ENCODE data around the gene QRICH2. TPM values are rescaled to one million over a fixed set of nuclear protein-coding genes. Genes with fewer than 3 reads are reported as not detected.
"Not testable (repeated sequence)": the region's sequence is repeated elsewhere in the genome, so short reads cannot be mapped to it uniquely, and the experiment has no call there.

The QRICH2 gene, protein sequence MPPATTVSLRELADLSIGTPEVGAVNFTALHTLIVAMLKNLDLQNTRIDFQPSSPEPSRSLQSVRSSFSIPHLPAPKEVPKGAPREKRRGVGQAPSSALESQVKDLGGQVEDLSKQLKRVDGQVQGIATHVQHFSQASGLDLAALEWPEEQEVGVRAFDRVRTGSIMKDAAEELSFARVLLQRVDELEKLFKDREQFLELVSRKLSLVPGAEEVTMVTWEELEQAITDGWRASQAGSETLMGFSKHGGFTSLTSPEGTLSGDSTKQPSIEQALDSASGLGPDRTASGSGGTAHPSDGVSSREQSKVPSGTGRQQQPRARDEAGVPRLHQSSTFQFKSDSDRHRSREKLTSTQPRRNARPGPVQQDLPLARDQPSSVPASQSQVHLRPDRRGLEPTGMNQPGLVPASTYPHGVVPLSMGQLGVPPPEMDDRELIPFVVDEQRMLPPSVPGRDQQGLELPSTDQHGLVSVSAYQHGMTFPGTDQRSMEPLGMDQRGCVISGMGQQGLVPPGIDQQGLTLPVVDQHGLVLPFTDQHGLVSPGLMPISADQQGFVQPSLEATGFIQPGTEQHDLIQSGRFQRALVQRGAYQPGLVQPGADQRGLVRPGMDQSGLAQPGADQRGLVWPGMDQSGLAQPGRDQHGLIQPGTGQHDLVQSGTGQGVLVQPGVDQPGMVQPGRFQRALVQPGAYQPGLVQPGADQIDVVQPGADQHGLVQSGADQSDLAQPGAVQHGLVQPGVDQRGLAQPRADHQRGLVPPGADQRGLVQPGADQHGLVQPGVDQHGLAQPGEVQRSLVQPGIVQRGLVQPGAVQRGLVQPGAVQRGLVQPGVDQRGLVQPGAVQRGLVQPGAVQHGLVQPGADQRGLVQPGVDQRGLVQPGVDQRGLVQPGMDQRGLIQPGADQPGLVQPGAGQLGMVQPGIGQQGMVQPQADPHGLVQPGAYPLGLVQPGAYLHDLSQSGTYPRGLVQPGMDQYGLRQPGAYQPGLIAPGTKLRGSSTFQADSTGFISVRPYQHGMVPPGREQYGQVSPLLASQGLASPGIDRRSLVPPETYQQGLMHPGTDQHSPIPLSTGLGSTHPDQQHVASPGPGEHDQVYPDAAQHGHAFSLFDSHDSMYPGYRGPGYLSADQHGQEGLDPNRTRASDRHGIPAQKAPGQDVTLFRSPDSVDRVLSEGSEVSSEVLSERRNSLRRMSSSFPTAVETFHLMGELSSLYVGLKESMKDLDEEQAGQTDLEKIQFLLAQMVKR (N-terminal part only)
- total RNA-seq (2014; rRNA removed; shearing (Covaris generic)): 2.1 and 2.8 TPM in 2 replicates

DNA sequence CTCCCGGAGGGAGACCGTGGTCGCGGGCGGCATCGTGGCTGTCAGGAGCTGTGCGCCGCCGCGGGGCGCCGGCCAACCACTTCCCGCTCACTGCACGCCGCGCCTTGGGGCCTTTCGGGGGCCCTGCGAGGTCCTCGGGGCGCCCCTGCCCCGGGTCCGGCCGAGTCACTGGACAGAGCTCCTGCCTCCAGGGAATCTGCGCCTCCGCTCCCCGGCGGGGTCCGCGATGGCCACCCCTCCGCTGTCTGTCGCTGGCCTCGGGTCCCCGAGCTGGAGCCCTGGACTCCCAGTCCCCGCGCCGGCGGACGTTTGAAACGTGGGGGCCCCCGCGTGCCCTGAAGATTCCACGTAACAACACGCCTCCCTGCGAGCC is at the start of gene QRICH2:
Gene QRICH2 (minus strand): TSS at position 311 of the 373 bp plus-strand sequence. CDS start 278 bp downstream, at position 33.
- no peak for DNase-seq (ENCODE audit: low spot score)

DNA sequence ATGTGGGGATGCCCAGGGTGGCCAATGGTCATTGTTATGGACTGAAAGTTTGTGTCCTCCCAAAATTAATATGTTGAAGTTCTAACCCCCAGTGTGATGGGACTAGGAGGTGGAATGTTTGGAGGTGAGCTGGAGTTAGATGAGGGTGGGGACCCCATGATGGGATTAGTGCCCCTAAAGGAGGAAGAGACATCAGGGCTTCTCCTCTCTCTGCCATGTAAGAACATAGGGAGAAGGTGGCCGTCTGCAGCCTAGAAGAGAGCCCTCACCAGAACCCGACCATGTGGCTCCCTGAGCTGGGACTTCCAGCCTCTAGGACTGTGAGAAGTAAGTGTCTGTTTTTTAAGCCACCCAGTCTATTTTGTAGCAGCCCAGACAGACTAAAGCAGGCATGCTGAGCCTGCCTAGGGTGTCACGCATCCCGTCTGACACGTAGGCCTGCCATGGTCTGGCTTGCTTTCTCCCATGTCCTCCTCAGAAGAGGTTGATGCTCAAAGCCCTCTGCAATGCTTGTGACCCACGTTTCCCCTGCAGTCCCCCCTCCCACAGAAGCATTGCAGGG is 49.6 kb upstream of the QRICH2 start:
- DNase-seq (ENCODE audit: low spot score): no peak

DNA sequence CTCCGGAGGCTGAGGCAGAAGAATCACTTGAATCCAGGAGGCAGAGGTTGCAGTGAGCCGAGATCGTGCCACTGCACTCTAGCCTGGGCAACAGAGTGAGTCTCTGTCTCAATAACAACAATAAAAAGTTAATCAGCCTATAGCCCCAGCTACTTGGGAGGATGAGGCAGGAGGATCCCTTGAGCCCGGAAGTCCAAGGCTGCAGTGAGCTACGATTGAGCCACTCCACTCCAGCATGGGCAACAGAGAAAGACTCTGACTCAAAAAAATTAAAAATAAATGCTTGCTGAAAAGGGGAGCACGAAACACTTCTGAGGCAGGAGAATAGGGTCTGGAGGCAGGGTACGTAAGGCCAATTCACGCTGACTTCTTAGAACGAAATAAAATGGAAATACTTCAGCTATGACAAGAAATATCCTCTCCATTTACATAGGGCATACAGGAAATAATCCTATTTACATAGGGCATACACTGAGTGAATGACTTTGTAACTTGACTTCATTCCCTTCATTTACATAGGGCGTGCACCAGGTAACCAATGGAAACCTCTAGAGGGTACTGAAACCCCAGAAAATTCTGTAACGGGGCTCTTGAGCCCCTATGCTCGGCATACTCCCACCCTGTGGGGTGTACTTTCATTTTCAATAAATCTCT is 48.9 kb upstream of the QRICH2 start:
- no peak for DNase-seq (ENCODE audit: low spot score)

DNA sequence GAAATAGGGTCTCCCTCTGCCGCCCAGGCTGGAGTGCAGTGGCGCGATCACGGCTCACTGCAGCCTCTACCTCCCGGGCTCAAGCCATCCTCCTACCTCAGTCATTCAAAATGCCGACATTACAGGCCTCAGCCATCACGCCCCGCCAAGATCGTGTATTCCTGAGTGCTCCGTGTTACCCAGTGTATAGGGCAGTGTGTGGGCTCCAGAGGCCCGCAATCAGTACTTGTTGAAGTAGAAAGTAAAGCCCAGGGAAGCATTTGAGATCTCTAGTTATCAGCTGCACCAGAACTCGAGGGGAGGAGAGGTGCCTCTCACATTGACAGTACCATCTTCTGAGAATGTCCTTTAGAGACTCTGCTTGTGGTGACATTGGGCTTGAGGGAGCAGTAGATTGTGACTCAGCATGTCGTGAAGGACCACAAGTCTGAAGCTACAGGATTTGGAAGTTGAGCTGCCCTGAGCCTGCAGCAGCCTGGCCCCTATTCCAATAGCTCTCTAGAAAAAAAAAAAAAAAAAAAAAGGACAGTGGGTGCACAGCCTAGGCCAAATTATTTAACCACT is 46.8 kb upstream of the QRICH2 start:
- peak; percentile 16 for DNase-seq (ENCODE audit: low spot score)

DNA sequence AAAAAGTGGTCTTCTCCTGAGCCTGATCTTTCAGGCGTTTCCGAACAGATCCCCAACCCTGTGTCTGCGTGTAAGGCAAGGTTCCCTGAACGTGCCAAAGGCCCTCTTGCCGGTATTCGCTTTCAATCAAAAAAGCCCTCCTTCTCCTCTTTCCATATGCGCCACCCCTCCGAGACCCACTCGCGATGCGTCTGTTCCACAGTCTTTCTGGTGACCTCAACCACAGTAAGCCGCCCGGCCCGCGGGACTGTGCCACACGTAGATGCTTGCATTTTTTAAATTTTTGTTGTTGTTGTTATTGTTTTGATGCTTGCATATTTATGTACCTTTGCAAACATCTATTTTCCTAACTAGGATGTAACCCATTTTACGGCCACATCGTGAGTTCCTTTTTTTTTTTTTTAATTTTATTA is 46.2 kb upstream of the QRICH2 start:
- no peak for DNase-seq (ENCODE audit: low spot score)

DNA sequence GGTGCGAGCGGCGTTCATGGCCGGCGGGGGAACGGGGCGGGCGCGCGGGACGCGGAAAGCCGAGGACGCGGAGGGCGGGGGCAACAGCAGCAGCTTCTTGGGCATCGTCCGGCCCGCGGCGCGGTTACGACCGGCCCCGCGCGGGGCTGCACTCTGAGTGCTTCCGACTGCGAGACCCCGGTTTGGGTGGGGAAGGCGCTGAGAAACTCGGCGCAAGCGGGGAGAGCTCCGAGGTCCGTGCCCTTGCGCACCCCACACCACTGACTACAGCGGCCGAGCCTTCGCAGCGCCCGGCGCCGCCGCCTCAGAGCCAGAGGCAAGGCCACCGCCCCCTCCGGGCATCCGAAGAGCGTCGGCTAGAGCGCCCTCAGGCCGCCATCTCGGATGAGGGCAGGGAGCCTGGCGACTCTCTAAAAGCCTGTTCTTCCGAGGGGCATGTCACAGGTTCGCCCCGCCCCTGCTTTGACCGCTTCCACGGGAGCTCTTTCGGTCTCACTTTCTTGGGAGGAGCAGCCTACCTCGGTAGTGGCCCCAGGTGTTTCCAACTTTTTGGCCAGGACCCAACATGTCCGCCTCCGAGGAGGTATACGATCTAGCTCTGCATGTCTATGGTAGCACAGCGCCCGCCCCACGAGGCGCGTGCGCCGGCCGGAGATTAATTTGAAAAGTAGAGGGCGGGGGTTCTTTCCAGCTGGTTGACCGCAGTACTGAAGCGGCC is 45.7 kb upstream of the QRICH2 start, which contains the start of gene PRPSAP1:
Gene PRPSAP1 (minus strand): TSS at position 318 of the 718 bp plus-strand sequence. CDS start 213 bp downstream, at position 105.
- peak; percentile 86 for DNase-seq (ENCODE audit: low spot score)

DNA sequence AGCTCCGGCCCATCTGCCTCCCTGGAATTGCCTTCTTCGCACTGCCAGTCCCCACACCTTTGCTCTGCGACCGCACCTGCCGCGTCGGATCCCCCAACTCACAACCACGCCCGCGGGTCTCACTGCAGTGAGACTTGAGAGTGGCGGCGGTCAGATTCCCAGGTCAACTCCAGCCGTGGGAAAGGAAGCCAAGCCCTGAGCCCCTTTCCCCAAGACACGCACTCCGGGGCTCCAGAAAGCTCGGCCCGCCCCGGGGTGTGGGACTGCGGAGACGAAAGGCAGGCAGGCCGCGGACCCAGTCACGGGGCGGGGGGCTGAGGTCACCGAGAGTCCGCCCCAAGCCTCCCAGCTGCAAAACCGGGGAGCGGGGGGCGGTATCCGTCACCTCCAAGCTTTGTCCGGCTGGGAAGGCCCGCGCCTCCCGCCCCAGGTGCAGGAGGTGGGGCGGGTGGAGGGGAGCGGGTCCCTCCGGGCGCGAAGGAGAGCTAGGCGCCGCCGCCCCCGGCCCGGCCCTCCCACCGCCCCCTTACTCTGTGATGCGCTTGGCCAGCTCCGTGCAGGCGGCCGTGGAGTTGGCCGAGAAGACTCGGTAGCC is 45.0 kb upstream of the QRICH2 start:
- no peak for DNase-seq (ENCODE audit: low spot score)

DNA sequence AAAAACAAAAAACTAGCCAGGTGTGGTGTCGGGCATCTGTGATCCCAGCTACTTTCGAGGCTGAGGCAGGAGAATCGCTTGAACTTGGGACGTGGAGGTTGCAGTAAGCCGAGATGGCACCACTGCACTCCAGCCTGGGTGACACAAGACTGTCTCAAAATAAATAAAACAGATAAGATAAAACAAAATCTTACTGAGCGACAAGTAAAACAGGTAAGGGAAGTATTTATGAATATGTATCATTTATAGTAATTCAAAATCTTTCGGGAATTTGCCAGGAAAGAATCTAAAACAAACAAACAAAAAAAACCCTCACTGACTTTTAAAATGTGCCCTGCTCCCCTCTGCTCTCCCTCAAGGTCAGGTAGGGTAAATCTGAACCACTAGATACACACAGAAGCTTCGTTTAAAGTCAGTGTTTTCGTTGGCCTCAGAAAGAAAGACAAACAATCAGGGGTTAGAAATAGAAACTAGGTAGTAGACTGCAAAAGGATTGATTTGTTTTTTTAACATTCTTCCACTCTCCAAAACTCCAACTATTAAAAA is 43.5 kb upstream of the QRICH2 start:
- no peak for DNase-seq (ENCODE audit: low spot score)

DNA sequence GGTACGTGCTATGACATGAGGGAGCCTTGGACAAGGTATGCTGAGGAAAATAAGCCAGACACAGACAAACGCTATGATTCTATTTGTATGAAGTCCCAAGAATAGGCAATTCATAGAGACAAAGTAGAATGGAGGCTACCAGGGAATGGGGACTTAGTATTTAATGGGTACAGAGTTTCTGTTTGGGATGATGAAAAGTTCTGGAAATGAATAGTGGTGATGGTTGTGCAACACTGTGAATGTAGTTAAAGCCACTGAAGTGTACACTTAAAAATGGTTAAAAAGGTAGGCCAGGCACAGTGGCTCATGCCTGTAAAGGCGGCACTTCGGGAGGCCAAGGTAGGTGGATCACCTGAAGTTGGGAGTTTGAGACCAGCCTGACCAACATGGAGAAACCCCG is 42.4 kb upstream of the QRICH2 start:
- no peak for DNase-seq (ENCODE audit: low spot score)

DNA sequence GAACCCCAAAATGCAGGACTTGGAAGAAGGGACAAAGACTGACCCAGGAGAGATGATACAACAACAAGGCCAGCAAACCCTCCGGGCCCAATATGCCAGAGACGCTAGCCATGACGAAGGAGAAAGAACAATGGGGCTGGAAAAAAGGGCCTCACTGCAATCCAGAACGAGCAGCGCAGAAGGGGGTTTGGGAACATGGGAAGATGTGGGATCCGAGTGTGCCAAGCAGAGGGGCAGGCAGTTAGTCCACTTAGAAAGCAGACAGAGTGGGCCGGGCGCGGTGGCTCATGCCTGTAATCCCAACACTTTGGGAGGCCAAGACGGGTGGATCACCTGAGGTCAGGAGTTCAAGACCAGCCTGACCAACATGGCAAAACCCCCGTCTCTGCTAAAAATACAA is 38.9 kb upstream of the QRICH2 start:
- DNase-seq (ENCODE audit: low spot score): not testable (repeated sequence)

DNA sequence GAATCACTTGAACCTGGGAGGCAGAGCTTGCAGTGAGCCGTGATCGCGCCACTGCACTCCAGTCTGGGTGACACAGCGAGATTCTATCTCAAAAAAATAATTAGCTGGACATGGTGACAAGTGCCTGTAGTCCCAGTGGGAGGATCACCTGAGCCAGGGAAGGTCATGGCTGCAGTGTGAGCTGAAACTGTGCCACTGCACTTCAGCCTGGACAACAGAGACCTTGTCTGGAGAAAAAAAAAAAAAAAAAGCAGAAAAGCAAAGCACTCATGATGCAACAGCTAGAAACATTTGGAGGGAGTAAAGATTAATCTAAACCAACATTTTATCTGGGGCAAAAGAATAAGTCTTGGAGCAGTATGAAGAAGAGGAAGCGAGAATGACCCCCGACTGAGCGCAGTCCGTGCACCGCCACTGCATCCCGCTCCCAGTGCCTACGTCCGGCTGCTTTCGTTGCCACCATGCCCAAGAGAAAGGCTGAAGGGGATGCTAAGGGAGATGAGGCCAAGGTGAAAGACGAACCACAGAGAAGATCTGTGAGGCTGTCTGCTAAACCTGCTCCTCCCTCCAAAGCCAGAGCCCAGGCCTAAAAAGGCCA is 37.4 kb upstream of the QRICH2 start:
- no peak for DNase-seq (ENCODE audit: low spot score)

DNA sequence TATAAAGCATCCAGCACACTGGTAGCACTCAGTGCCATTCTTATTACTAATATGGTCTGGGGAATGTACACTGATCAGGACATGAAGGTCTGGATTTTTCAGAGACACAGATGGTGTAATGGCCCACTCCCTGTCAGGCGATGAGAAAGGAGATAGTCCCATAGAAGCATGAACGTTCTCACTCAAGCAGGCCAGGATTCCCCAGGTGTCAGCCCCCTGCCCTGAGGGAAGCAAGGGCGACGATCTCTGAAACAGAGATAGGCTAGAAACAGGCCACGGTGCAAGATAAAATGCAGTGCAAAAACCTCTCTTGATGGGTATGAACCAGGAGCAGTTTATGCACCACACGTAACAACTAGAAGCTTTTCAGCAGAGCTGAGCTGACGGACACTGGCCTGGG is 35.0 kb upstream of the QRICH2 start:
- no peak for DNase-seq (ENCODE audit: low spot score)

DNA sequence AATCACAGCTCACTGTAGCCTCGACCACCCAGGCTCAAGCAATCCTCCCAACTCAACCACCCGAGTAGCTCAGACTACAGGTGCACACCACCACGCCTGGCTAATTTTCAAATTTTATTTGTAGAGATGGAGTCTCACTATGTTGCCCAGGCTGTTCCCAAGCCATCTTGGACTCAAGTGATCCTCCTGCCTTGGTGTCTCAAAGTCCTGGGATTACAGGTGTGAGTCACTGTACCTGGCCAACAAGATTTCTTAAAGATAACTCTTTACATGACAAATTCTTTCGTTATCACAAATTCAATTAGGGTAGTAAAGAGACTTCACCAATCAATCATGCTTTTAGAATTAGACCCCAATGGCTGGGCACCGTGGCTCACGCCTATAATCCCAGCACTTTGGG is 33.2 kb upstream of the QRICH2 start:
- no peak for DNase-seq (ENCODE audit: low spot score)

DNA sequence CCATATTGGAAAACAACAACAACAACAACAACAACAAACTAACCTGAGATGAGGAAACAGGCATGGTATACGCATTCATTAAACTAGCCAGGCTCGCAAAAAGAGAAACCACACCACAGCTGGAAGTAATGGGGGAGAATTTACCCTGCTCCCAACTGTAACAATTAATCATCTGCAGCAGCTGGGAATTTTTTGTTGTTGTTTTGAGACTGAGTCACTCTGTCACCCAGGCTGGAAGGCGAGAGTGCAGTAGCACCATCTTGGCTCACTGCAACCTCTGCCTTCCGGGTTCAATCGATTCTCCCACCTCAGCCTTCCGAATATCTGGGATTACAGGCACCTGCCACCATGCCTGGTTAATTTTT is 29.3 kb upstream of the QRICH2 start:
- peak; percentile 81 for DNase-seq (ENCODE audit: low spot score)

DNA sequence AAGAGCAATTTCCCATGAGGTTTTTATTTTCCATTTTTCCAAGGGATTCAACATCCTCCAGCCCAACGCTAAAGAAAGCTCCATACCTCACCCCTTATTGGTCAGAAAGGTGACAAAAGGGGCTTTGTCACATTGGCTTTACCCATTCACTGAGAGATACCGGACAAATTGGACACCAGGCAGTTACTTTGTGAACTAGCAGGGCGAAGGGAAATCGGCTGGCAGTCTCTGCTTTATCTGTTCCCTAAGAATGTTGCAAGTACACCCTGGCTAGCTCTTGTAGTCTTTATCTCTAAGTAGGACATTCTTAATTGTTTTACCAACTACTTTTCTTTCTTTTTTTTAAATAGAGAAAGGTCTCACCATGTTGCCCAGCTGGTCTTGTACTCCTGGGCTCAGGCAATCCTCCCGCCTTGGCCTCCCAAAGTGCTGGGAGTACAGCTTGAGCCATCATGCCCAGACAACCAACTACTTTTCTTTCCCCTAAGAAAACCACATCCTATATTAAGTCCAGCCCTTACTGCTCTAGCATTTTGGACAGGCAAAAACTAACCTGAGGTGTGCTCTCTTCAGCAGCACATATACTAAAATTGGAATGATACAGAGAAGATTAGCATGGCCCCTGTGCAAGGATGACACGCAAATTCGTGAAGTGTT is 28.8 kb upstream of the QRICH2 start:
- peak; percentile 17 for DNase-seq (ENCODE audit: low spot score)

DNA sequence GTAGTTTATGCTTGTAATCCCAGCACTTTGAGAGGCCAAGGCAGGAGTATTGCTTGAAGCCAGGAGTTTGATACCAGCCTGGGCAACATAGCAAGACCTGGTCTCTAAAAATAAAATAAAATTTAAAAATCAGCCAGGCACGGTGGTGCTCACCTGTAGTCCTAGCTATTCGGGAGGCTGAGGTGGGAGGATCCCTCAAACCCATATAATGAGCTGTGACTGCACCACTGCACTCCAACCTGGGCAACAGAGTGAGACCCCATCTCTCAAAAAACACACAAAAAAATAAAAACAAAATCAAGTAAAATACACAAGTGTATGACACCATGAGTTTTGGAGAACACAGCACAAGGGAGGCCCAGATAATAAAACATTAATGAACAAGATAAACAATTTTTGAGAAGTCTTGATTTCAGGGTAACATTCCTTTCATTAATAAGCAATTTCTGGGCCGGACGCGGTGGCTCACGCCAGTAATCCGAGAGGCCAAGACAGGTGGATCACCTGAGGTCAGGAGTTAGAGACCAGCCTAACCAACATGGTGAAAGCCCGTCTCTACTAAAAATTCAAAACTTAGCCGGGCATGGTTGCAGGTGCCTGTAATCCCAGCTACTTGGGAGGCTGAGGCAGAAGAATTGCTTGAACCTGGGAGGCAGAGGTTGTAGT is 27.8 kb upstream of the QRICH2 start:
- no peak for DNase-seq (ENCODE audit: low spot score)

DNA sequence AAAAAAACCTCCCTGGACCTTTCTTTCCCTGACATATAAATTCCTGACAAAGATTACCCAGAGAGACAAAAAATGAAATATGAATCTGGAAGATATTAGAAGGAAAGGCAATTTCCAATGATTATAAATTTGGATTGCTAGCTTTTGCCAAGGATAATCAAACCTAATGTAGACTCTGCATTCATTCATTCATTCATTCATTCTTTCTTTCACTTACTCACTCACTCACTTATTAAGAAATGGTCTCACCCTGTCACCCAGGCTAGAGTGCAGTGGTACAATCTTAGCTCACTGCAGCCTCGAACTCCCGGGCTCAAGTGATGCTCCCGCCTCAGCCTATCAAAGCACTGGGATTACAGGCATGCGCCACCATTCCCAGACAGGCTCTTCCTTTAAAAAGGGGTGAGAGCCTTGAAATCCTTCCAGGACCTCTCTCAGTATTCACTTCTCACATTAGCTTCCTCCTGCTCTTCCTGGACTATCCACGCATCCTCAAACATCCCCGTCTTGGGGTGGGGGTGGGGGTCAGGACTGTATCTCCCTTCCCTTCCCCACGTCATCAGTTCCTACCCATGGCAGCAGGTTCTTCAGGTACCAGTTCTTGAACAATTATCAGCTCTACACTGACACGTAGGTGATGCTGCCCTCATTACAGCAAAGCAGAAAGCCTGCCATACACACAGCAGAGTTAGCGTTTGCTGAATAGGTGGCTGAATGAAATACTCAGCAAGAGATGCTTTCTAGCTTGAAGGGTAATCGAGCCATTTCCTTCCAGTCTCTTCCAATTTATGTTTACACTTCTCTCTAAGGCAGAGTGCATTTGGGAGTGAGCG is 25.8 kb upstream of the QRICH2 start:
- DNase-seq (ENCODE audit: low spot score): no peak
